ENCODE data around the gene NCKAP5.

DNA sequence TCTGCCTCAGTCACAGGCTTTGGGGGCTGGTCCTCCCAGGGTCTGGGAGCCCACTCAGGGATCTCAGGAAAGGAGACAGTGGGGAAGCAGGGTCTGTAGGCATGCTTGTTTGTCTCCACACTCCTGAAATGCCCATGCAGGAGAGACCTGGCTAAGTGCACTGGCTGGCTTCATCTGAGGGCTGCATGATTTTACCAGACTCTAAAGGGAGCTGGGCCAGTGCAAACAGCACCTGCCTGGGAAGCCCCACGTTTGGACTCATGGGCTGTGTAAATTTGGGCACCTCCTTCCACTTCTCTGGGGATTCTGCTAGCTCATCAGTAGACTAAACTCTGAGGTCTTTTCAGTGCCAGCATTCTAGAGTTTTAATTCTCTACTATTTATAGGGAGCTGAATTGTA lies 931.9 kb downstream of the NCKAP5 start:
- TF ChIP-seq, protein P1, sequence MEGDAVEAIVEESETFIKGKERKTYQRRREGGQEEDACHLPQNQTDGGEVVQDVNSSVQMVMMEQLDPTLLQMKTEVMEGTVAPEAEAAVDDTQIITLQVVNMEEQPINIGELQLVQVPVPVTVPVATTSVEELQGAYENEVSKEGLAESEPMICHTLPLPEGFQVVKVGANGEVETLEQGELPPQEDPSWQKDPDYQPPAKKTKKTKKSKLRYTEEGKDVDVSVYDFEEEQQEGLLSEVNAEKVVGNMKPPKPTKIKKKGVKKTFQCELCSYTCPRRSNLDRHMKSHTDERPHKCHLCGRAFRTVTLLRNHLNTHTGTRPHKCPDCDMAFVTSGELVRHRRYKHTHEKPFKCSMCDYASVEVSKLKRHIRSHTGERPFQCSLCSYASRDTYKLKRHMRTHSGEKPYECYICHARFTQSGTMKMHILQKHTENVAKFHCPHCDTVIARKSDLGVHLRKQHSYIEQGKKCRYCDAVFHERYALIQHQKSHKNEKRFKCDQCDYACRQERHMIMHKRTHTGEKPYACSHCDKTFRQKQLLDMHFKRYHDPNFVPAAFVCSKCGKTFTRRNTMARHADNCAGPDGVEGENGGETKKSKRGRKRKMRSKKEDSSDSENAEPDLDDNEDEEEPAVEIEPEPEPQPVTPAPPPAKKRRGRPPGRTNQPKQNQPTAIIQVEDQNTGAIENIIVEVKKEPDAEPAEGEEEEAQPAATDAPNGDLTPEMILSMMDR (IDR thresholded peaks at IDR 0.05), result no peak
- no peak for TF ChIP-seq POLR2A (IDR thresholded peaks at IDR 0.05)
- no peak for TF ChIP-seq POLR2AphosphoS5 (IDR thresholded peaks at IDR 0.05)

Measured in prostate gland (tissue), 2 donors.